Mesothelial cell of epicardium (in vitro differentiated cells): ENCODE measurements around the gene CAMTA1. TPM values are rescaled to one million over a fixed set of nuclear protein-coding genes. Genes with fewer than 3 reads are reported as not detected.
A peak's percentile ranks its signal among the peaks of the same experiment; 100 is the strongest.

ENCODE experiments used
- DNase-seq, 2 experiments: peaks; one replicate each; pipeline ENCODE4 v3.0.0; 2021; ENCODE audit warnings: low spot score in 2 of 2; ENCODE audit not compliant: unreplicated experiment in 2 of 2
- H3K27ac Mint-ChIP-seq: 2 replicates; pipeline ENCODE4 v1.8.0; 2021; ENCODE audit warnings: mixed read lengths
- H3K27me3 Mint-ChIP-seq: 2 replicates; pipeline ENCODE4 v1.8.0; 2021; ENCODE audit warnings: low read depth, mixed read lengths
- H3K36me3 Mint-ChIP-seq: 2 replicates; pipeline ENCODE4 v1.8.0; 2021; ENCODE audit warnings: mixed read lengths
- H3K4me1 Mint-ChIP-seq: 2 replicates; pipeline ENCODE4 v1.8.0; 2021; ENCODE audit warnings: mixed read lengths
- H3K4me3 Mint-ChIP-seq: 2 replicates; pipeline ENCODE4 v1.8.0; 2021; ENCODE audit warnings: mild to moderate bottlenecking, moderate library complexity, mixed read lengths
- H3K9me3 Mint-ChIP-seq: 2 replicates; pipeline ENCODE4 v1.8.0; 2021; ENCODE audit warnings: mixed read lengths
- total RNA-seq: library from RNA; stranded (reverse); gene quantifications from 3 replicates; pipeline ENCODE4 v1.2.1, GENCODE V29; 2021
- TF ChIP-seq, protein P1 (sequence below): fragments of 200-600 bp; sonication (generic); IDR thresholded peaks from one replicate; pipeline ENCODE4 v1.5.0; 2021; ENCODE audit warnings: antibody characterized with exemption; ENCODE audit not compliant: unreplicated experiment

CAMTA1 gene
- total RNA-seq, 1 donor from 2014 or later, result 70.4 TPM

DNA sequence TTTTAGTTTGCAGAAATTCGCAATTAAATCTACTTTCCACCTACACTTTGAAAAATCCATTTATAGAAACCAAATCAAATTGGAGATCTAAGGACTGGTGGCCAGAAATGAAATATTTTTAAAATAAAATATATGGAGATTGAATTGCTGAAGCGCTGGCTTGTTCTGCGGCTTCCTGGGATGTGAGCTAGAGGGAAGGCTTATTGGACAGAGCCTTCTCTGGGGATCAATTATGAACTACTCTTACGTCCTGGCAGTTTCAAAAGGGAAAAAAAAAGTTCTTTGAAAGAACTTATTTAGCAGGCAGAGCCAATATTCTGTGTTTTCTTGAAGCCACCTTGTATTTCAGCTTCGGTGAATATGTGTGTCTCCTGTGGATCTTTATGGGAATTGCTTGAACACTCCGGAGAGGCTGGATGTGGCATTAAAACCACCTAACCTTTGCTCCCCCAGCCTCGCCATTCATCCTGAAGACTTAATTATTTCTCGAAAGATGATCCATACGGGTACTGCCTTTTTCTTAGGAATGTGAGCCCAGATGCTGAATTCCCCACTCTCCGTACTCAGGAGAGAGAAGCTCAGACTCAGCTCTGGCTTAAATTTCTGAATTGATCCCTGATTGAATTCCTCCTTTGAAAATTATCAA, 506.9 kb downstream of the CAMTA1 start:
- Mint-ChIP-seq H3K9me3 (peaks cover 19% of the 10 kb centered on the region), H3K27ac (no peak overlapping the region), H3K4me1 (no peaks in the 10 kb centered on the region), H3K4me3 (no peak overlapping the region), H3K27me3 (peaks cover 31% of the 10 kb centered on the region), H3K36me3 (peaks cover 5% of the 10 kb centered on the region)
- DNase-seq, result no peak
- TF ChIP-seq, protein P1, sequence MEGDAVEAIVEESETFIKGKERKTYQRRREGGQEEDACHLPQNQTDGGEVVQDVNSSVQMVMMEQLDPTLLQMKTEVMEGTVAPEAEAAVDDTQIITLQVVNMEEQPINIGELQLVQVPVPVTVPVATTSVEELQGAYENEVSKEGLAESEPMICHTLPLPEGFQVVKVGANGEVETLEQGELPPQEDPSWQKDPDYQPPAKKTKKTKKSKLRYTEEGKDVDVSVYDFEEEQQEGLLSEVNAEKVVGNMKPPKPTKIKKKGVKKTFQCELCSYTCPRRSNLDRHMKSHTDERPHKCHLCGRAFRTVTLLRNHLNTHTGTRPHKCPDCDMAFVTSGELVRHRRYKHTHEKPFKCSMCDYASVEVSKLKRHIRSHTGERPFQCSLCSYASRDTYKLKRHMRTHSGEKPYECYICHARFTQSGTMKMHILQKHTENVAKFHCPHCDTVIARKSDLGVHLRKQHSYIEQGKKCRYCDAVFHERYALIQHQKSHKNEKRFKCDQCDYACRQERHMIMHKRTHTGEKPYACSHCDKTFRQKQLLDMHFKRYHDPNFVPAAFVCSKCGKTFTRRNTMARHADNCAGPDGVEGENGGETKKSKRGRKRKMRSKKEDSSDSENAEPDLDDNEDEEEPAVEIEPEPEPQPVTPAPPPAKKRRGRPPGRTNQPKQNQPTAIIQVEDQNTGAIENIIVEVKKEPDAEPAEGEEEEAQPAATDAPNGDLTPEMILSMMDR, result no peak

GRCh38 chr1:7292714-7293419, 507.6 kb downstream of the CAMTA1 start:
- Mint-ChIP-seq H3K4me1 (no peaks in the 10 kb centered on the region), H3K27ac (no peak overlapping the region), H3K9me3 (peaks cover 22% of the 10 kb centered on the region), H3K36me3 (peaks cover 5% of the 10 kb centered on the region), H3K27me3 (peaks cover 29% of the 10 kb centered on the region), H3K4me3 (no peak overlapping the region)
- DNase-seq, result no peak
- TF ChIP-seq, protein P1, result no peak

DNA sequence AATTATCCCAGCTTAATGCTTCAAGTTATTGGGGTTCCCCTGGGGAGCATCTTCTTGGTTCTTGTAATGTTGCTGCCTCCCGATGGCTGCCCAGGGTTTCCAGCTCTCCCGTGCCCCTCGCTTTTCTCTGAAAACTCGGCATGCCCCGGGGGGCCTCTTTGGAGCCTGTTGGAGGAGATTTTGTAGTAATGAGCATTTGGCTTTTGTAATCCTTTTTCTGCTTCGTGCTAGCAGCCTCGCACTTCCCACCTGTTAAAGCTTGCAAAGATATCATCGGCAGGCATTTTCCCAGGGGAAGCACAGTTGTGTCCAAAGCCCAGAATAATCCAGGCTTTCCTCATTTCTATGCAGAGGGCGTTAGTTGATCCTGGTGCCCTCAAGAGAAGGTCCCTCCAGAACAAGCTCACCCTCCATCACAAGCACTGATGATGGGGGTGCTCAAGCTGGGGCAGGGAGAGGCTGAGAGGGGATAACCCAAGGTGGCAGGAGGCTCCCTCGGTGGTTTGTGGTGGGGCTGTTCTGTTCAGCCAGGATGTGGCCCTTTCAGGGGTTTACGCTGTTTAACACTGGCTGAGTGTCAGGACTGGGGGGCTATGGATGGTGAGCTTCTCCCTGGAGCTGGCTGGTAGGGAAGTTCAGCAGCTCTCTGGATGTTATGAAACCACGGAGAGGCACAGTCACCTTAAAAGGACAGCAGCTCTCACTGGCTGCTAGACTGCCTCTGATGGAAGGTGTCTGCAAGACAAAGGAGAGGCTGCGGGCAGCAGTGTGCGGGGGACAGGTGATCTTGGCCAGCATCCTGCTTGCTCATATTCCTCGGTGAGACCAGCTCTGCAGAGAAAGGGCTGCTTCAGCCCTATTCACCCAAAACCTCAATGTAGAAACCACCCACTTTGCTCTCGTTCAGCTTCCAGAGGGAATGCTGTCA, 508.7 kb downstream of the CAMTA1 start:
- peaks cover 16% of the 10 kb centered on the region for H3K9me3 Mint-ChIP-seq
- no peak overlapping the region for H3K4me3 Mint-ChIP-seq
- peaks cover 28% of the 10 kb centered on the region for H3K27me3 Mint-ChIP-seq
- peak in 1 of 2 experiments; percentile 24 for DNase-seq
- peaks cover 5% of the 10 kb centered on the region for H3K36me3 Mint-ChIP-seq
- H3K27ac Mint-ChIP-seq, result no peak overlapping the region
- TF ChIP-seq, protein P1, result no peak
- H3K4me1 Mint-ChIP-seq, result peaks cover 3% of the 10 kb centered on the region

DNA sequence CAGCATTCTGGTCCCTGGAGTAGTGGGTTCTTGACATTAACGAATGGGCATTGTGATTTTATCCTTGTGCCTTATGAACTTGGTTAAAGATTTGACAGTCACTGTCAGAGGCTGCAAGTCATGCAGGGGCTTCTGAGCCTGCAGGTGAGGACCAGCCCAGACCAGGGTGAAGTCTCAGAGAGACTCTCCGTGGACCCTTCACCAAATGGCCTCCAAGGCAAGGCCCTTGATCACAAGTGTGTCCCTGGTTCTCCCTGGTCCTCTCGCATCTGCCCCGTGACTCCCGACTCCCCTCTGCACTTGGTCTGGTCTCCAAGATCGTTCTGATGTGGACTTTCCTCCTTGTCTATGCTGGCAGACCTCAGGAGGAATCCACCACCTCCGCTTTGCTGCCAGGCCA, 509.4 kb downstream of the CAMTA1 start:
- no peak overlapping the region for H3K27ac Mint-ChIP-seq
- H3K36me3 Mint-ChIP-seq, result peaks cover 5% of the 10 kb centered on the region
- H3K4me3 Mint-ChIP-seq, result no peak overlapping the region
- H3K4me1 Mint-ChIP-seq, result peaks cover 9% of the 10 kb centered on the region
- TF ChIP-seq, protein P1, result no peak
- DNase-seq, result peak in 1 of 2 experiments; percentile 32
- H3K9me3 Mint-ChIP-seq, result peaks cover 16% of the 10 kb centered on the region
- peaks cover 25% of the 10 kb centered on the region for H3K27me3 Mint-ChIP-seq

- Mint-ChIP-seq H3K36me3 (peaks cover 5% of the 10 kb centered on the region), H3K4me1 (peaks cover 18% of the 10 kb centered on the region), H3K4me3 (no peak overlapping the region), H3K9me3 (peaks cover 16% of the 10 kb centered on the region), H3K27me3 (peaks cover 25% of the 10 kb centered on the region), H3K27ac (no peak overlapping the region)
- DNase-seq, result no peak
- TF ChIP-seq, protein P1, result no peak
Measured at GRCh38 chr1:7295946-7296345, 510.7 kb downstream of the CAMTA1 start.
